HG03520 (cell line): Measurements from ENCODE around the gene PPP1R8.

Source experiments
- ATAC-seq: cut with Tn5 transposase; IDR thresholded peaks from one replicate; pipeline ENCODE4 v1.9.1; 2021; ENCODE audit warnings: mild to moderate bottlenecking, moderate library complexity; ENCODE audit not compliant: unreplicated experiment

The PPP1R8 gene

GRCh38 chr1:27889506-27889905 lies 58.9 kb downstream of the PPP1R8 start:
- no peak for ATAC-seq

- ATAC-seq, result no peak
Measured at GRCh38 chr1:27891196-27891889, 60.8 kb downstream of the PPP1R8 start.

- ATAC-seq, result no peak
Measured at GRCh38 chr1:27894521-27894920, 63.9 kb downstream of the PPP1R8 start.
